Panc1 (cell line): ENCODE data around the gene LRMDA.

Experiments used
- CTCF ChIP-seq: fragments of 450-650 bp; IDR thresholded peaks from 2 replicates; pipeline ENCODE4 v1.5.1; 2017; ENCODE audit warnings: mild to moderate bottlenecking
- POLR2AphosphoS5 ChIP-seq: IDR thresholded peaks from 2 replicates; pipeline ENCODE4 v1.6.1; 2012; ENCODE audit warnings: mild to moderate bottlenecking, low read depth, low read length, moderate library complexity
- TCF7L2 ChIP-seq: IDR thresholded peaks from 2 replicates; pipeline ENCODE4 v1.6.1; 2011; ENCODE audit warnings: mild to moderate bottlenecking, low read depth, low read length, inconsistent platforms

DNA sequence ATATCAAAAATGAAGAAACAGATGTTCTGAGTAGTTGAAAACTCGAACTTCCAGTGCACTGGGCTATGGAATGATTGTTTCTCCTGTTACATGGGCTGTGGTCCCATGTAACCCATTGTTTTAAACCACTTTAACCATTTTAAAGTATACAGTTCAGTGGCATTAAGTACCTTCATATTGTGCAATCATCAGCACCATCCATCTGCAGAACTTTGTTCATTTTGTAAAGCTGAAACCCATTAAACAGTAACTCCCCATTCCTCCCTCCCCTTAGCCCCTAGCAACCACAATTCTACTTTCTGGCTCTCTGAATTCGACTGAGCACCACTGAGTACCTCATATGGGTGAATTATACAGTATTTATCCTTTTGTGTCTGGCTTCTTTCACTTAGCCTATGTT is 217.4 kb downstream of the LRMDA start:
- no peak for TF ChIP-seq POLR2AphosphoS5
- no peak for TF ChIP-seq CTCF
- no peak for TF ChIP-seq TCF7L2
